Psoas muscle (tissue), 8 donors: ENCODE measurements around the gene TNPO1. TPM values are rescaled to one million over a fixed set of nuclear protein-coding genes. Genes with fewer than 3 reads are reported as not detected.

Experiments used
- ATAC-seq, 4 donors: fragments of 200-7000 bp; cut with Tn5 transposase; one replicate each; pipeline ENCODE4 v1.9.1; 2020; ENCODE audit warnings: moderate library complexity in 3 of 4, mild to moderate bottlenecking in 2 of 4
- DNase-seq, 2 donors: peaks; one replicate each; pipeline ENCODE4 v3.0.0-alpha.2; 2020
- H3K27ac ChIP-seq: fragments of 200-600 bp; one replicate; pipeline ENCODE4 v1.8.0; 2022
- H3K27me3 ChIP-seq, 3 donors: fragments of 200-600 bp in 1 of 3; one replicate each; pipeline versions ENCODE4 v1.6.1 to v1.8.0; 2013 to 2022; ENCODE audit warnings: low read length in 2 of 3, mild to moderate bottlenecking in 2 of 3, moderate library complexity in 1 of 3; ENCODE audit not compliant: insufficient read depth in 3 of 3
- H3K36me3 ChIP-seq, 2 donors: fragments of 200-600 bp in 1 of 2; one replicate each; pipeline versions ENCODE4 v1.6.1 to v1.8.0; 2013 to 2022; ENCODE audit warnings: low read depth in 1 of 2, mild to moderate bottlenecking in 1 of 2, moderate library complexity in 1 of 2; ENCODE audit not compliant: insufficient read depth in 1 of 2
- H3K4me1 ChIP-seq: fragments of 200-600 bp; one replicate; pipeline ENCODE4 v1.8.0; 2022
- H3K4me3 ChIP-seq: fragments of 200-600 bp; one replicate; pipeline ENCODE4 v1.8.0; 2022; ENCODE audit warnings: mild to moderate bottlenecking
- H3K9me3 ChIP-seq: fragments of 200-600 bp; one replicate; pipeline ENCODE4 v1.8.0; 2022
- WGBS, 3 donors: extraction: QIAGEN DNeasy Blood & Tissue Kit; methylation state at CpG; one replicate each; pipeline versions ENCODE4 v1.1.6 to v1.1.7; 2013; 5-methylcytosine and 5-hydroxymethylcytosine counted together
- intact Hi-C, 2 donors: fragments of 100-400 bp; cut with DNase I; formaldehyde crosslinking; loops; one replicate each; pipeline versions ENCODE4 v1.11.0 to v1.14.2; 2022
- polyA plus RNA-seq, 3 donors: library from polyadenylated mRNA; stranded (reverse); fragments of 200-250 nt; gene quantifications; one replicate each; pipeline ENCODE4 v1.2.3, GENCODE V29; 2013
- total RNA-seq, 4 donors: library from RNA; stranded (reverse); fragmentation: NEBNext Ultra II Directional in 2 of 4; extraction: Animal tissue kit (Norgen Biotek cat#: 25700) in 2 of 4; gene quantifications; one replicate each; pipeline versions ENCODE4 v1.2.1 to v1.2.4, GENCODE V29; 2021 to 2023
- TF ChIP-seq, protein P1 (sequence below): fragments of 200-600 bp; IDR thresholded peaks from one replicate; pipeline ENCODE4 v1.8.0; 2022; ENCODE audit warnings: antibody characterized with exemption
- donor health status: healthy with polysubstance abuse.
- donor health status: DM: no; HTN: no; CAD: no; lungs with moderate emphysema.
- donor health status: Bipolar disorder and iron deficiency.
- donor health status: healthy.
- donor health status: DM: yes; HTN: yes; CAD: no.
- donor health status: DM: no; HTN: no; CAD: no.
- donor health status: DM: no; HTN: no; CAD: no.
- donor health status: DM: yes; HTN: yes; CAD: no.

TNPO1 gene
- total and polyA plus RNA-seq, 7 donors, result 15.0 to 115 (median 75.0) TPM

DNA sequence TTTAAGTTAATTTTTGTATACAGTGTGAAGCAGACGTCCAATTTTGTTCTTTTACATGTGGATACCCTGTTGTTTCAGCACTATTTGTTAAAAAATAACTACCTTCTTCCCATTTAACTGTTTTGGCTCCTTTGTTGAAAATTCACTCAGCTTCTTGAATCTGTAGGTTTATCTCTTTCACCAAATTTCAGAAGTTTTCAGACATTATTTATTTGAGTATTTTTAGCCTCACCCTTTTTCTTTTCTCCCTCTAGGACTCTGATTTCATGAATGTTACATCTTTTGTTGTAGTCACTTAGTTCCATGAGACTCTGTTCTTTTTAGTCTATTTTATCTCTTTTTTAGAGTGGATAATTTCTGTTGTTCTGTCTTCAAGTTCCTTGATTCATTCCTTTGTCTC, 4.6 kb upstream of the TNPO1 start:
- DNase-seq (no peak), ATAC-seq (no peak)
- intact Hi-C loops, result loop anchor here in 1 of 2 donors (5.0 kb wide), 1 partner anchor 150 kb away; no protein-coding TSS in a partner anchor
- 86 to 97% (median 93%) methylated on average over 1 of the region's 1 CpG for WGBS, 3 donors
- peaks cover 0 to 2% (median 0%) of the 10 kb centered on the region in 3 donors for H3K27me3 ChIP-seq
- no peak overlapping the region for H3K27ac ChIP-seq
- no peaks in the 10 kb centered on the region for H3K36me3 ChIP-seq
- H3K4me1 ChIP-seq, result peaks cover 19% of the 10 kb centered on the region
- H3K9me3 ChIP-seq, result no peaks in the 10 kb centered on the region
- H3K4me3 ChIP-seq, result no peak overlapping the region
- TF ChIP-seq, protein P1, sequence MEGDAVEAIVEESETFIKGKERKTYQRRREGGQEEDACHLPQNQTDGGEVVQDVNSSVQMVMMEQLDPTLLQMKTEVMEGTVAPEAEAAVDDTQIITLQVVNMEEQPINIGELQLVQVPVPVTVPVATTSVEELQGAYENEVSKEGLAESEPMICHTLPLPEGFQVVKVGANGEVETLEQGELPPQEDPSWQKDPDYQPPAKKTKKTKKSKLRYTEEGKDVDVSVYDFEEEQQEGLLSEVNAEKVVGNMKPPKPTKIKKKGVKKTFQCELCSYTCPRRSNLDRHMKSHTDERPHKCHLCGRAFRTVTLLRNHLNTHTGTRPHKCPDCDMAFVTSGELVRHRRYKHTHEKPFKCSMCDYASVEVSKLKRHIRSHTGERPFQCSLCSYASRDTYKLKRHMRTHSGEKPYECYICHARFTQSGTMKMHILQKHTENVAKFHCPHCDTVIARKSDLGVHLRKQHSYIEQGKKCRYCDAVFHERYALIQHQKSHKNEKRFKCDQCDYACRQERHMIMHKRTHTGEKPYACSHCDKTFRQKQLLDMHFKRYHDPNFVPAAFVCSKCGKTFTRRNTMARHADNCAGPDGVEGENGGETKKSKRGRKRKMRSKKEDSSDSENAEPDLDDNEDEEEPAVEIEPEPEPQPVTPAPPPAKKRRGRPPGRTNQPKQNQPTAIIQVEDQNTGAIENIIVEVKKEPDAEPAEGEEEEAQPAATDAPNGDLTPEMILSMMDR, result no peak

DNA sequence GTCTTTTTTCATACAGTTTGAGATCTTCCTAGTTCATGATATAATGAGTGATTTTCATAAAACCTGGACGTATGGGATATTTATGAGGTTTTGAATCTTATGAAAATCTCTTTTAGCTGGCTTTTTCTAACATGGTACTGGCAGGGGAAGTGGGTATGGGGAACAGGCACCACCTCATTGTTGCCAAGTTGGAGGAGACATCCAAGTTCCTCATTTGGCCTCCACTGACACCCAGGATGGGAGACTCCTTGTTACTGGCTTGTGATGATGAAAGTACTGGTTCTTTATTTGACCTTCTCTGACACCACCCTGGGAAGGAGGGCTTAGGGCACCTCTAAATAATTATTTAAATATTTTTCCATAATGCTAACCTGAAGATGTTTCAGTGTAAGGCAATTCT, 4.0 kb upstream of the TNPO1 start:
- Histone ChIP-seq H3K27me3 (peaks cover 0 to 2% (median 0%) of the 10 kb centered on the region in 3 donors), H3K4me1 (peaks cover 19% of the 10 kb centered on the region), H3K27ac (no peak overlapping the region), H3K36me3 (no peaks in the 10 kb centered on the region), H3K4me3 (no peak overlapping the region), H3K9me3 (no peaks in the 10 kb centered on the region)
- WGBS, 3 donors, result 97 to 99% (median 98%) methylated on average over 1 of the region's 1 CpG
- TF ChIP-seq, protein P1, result no peak
- intact Hi-C loops, result loop anchor here in 1 of 2 donors (5.0 kb wide), 1 partner anchor 150 kb away; no protein-coding TSS in a partner anchor
- DNase-seq (no peak), ATAC-seq (no peak)

DNA sequence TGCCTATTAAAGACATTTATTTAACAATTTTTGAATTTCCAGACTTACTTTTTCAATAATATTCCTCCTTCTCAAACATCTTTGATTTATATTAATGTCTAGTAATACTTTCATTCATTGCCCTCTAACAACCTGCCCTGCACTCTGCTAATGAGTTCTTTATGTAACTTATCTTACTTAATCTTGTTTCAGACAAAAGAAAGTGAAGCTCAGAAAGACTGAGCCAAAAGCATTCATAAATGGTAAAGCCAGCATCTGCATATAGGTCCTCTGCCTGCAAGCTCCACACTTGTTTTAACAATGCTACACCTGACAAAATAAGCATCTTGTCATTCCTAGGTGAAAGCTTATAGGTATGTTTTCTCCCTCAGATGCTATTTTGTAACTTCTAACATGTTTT, 2.4 kb upstream of the TNPO1 start:
- TF ChIP-seq, protein P1, result no peak
- Histone ChIP-seq H3K36me3 (no peaks in the 10 kb centered on the region), H3K27ac (peak overlapping the region; percentile 99), H3K9me3 (no peaks in the 10 kb centered on the region), H3K27me3 (no peaks in the 10 kb centered on the region), H3K4me1 (peaks cover 30% of the 10 kb centered on the region), H3K4me3 (no peak overlapping the region)
- intact Hi-C loops, result loop anchor here in 1 of 2 donors (5.0 kb wide), 1 partner anchor 152 kb away; no protein-coding TSS in a partner anchor
- no peak for DNase-seq
- no peak for ATAC-seq

DNA sequence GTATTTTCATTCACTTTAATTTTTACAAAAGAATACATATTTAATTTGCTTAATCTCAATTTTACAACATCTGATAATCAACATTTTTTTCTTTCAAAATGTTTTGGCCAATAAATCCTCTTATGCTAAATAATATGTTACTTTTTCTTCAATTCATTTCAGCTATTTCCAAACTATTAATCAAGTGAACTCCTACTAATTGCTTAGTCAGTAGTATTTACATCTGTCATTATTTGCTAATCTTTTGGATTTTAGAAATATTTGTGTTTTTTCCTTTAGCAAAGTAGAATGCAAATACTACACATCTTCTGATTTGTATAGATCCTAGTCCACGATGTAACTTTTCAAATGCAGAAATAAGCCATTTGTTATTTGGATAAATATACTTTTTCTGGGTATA, 1.6 kb upstream of the TNPO1 start:
- H3K27ac ChIP-seq, result peak overlapping the region; percentile 99
- H3K4me1 ChIP-seq, result peaks cover 38% of the 10 kb centered on the region
- WGBS, 3 donors, result 68 to 82% (median 73%) methylated on average over 1 of the region's 1 CpG
- intact Hi-C loops, result loop anchor here (5.0 kb wide), 4 partner anchors 37 to 448 kb away; no protein-coding TSS in a partner anchor
- H3K9me3 ChIP-seq, result no peaks in the 10 kb centered on the region
- no peak overlapping the region for H3K4me3 ChIP-seq
- no peaks in the 10 kb centered on the region for H3K36me3 ChIP-seq
- no peak for DNase-seq
- no peak for ATAC-seq
- H3K27me3 ChIP-seq, result no peaks in the 10 kb centered on the region
- TF ChIP-seq, protein P1, result no peak
